AG04449 (cell line): ENCODE measurements around the gene GOLGA6A.

ENCODE experiments used
- CTCF ChIA-PET: fragments of 350-600 bp; formaldehyde crosslinking; extraction: SDS; loops from one replicate; lab custom pipeline; 2021; ENCODE audit warnings: antibody characterized with exemption; lab: Yijun Ruan, JAX
- POLR2A ChIA-PET: fragments of 400-600, 350-600 bp; formaldehyde crosslinking; extraction: SDS; loops from one replicate; lab custom pipeline; 2020; ENCODE audit warnings: antibody characterized with exemption, inconsistent platforms; lab: Yijun Ruan, JAX
- DNase-seq: peaks from one replicate; pipeline ENCODE4 v3.0.0-alpha.2; 2010; ENCODE audit warnings: low read depth, low spot score
- H3K4me3 ChIP-seq: 2 replicates; pipeline ENCODE4 v1.5.1; 2011; ENCODE audit warnings: low read depth, mild to moderate bottlenecking, control low read depth, low read length
- TF ChIP-seq, protein P1 (sequence below): IDR thresholded peaks from one replicate; pipeline ENCODE4 v1.5.1; 2011; ENCODE audit warnings: mild to moderate bottlenecking, moderate library complexity, low read length, control low read depth, inconsistent platforms; ENCODE audit not compliant: insufficient read depth; ENCODE audit errors: missing control alignments

GOLGA6A gene

DNA sequence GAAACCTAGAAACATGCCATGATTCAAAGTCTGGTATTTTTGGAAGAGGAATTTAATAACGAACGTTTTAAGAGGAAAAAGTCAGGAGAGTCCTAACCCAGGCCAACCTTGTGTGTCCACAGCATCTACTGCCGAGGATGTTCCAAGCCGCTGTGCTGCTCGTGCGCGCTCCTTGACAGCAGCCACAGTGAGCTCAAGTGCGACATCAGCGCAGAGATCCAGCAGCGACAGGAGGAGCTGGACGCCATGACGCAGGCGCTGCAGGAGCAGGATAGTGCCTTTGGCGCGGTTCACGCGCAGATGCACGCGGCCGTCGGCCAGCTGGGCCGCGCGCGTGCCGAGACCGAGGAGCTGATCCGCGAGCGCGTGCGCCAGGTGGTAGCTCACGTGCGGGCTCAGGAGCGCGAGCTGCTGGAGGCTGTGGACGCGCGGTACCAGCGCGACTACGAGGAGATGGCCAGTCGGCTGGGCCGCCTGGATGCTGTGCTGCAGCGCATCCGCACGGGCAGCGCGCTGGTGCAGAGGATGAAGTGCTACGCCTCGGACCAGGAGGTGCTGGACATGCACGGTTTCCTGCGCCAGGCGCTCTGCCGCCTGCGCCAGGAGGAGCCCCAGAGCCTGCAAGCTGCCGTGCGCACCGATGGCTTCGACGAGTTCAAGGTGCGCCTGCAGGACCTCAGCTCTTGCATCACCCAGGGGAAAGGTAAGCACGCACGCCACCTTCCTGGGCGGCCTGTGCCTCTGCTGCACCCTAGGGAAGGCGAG lies 59.5 kb downstream of the GOLGA6A start:
- POLR2A ChIA-PET: no interaction called here
- TF ChIP-seq, protein P1, sequence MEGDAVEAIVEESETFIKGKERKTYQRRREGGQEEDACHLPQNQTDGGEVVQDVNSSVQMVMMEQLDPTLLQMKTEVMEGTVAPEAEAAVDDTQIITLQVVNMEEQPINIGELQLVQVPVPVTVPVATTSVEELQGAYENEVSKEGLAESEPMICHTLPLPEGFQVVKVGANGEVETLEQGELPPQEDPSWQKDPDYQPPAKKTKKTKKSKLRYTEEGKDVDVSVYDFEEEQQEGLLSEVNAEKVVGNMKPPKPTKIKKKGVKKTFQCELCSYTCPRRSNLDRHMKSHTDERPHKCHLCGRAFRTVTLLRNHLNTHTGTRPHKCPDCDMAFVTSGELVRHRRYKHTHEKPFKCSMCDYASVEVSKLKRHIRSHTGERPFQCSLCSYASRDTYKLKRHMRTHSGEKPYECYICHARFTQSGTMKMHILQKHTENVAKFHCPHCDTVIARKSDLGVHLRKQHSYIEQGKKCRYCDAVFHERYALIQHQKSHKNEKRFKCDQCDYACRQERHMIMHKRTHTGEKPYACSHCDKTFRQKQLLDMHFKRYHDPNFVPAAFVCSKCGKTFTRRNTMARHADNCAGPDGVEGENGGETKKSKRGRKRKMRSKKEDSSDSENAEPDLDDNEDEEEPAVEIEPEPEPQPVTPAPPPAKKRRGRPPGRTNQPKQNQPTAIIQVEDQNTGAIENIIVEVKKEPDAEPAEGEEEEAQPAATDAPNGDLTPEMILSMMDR: no peak
- H3K4me3 ChIP-seq: no peak overlapping the region
- DNase-seq: no peak
- CTCF ChIA-PET: interaction anchor here (0.9 to 7.6 kb wide), 3 partner anchors 16 to 51 kb away, joined by 4 to 87 read pairs (median 12); no protein-coding TSS in a partner anchor
